AML-193 (cell line): ENCODE data around the gene TEAD3.
"Not testable (repeated sequence)": the region's sequence is repeated elsewhere in the genome, so short reads cannot be mapped to it uniquely, and the experiment has no call there.

Experiments
- DNase-seq, 2 experiments: peaks; one replicate each; lab custom pipeline; 2025; lab: John Stamatoyannopoulos, UW

Gene TEAD3

GRCh38 chr6:35451354-35452182, 45.3 kb downstream of the TEAD3 start:
- no peak for DNase-seq

DNA sequence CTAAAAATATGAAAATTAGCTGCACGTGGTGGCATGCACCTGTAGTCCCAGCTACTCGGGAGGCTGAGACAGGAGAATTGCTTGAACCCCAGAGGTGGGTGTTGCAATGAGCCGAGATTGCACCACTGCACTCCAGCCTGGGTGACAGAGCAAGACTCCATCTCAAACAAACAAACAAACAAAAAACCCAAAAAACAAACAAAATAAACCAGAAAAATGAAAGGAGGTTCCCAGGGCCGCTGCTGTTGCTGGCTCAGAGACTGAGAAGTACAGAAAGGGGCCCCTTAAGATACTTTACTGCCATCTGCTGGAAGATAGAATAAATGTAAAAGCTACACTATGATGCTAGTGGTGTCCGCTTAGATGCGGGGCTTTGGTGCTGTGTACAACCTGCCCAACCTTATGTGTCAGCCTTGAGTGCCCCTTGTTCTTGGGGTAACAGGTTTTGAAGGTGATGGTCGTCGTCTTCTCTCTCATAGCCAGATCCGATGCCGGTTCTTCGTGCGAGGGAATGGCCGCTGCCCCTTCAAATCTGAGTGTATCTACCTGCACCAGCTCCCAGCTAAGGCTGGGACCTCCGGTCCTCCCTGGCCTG, 47.5 kb downstream of the TEAD3 start:
- DNase-seq: peak; percentile 92 to 93

DNA sequence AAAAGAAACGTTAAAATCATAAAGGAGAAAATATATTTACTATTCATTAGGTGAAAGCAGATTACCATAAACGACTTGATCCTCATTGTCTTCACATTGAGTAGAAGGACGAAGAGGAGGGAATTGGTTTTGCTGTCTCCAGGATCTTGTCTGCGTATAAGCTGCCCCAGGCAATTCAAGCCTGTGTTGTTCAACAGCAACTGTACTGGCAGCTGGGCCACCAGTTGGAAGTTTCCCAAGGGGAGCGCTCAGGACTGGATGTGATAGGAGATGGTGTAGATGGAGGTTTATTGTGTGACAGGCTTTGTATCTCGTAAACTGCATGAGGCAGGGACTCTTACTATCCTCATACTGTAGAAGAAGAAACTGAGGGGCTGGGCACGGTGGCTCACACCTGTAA, 48.7 kb downstream of the TEAD3 start:
- no peak for DNase-seq

GRCh38 chr6:35445691-35446090, 51.2 kb downstream of the TEAD3 start:
- DNase-seq: peak; percentile 22 to 33

GRCh38 chr6:35443341-35444030, 53.4 kb downstream of the TEAD3 start:
- no peak for DNase-seq

GRCh38 chr6:35442693-35443092, 54.2 kb downstream of the TEAD3 start:
- no peak for DNase-seq

- DNase-seq: no peak
These were observed 55.2 kb downstream of the TEAD3 start for GRCh38 chr6:35441642-35442041.

DNA sequence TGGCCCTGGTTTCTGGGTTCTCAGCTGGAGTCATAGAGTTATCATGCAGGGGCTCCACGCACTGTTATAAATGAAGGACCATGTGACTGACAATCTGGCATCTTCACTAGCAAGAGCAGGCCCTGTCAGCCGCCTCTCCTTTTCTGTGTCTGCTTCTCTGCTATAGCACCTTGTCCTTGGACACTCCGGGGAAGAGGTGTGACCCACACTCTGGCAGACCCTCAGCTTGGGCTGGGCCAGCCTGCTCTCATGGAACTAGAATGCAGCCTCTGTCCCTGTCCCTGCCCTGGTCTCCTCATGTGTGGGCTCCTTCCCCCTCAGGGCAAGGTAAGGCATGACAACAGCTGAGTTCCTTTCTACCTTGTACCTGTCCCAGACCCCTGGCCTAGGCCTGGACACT, 55.7 kb downstream of the TEAD3 start:
- DNase-seq: no peak

- DNase-seq: no peak
These were observed 57.6 kb downstream of the TEAD3 start for GRCh38 chr6:35439308-35439707.

- DNase-seq: not testable (repeated sequence)
These were observed 58.4 kb downstream of the TEAD3 start for GRCh38 chr6:35438378-35439065.

DNA sequence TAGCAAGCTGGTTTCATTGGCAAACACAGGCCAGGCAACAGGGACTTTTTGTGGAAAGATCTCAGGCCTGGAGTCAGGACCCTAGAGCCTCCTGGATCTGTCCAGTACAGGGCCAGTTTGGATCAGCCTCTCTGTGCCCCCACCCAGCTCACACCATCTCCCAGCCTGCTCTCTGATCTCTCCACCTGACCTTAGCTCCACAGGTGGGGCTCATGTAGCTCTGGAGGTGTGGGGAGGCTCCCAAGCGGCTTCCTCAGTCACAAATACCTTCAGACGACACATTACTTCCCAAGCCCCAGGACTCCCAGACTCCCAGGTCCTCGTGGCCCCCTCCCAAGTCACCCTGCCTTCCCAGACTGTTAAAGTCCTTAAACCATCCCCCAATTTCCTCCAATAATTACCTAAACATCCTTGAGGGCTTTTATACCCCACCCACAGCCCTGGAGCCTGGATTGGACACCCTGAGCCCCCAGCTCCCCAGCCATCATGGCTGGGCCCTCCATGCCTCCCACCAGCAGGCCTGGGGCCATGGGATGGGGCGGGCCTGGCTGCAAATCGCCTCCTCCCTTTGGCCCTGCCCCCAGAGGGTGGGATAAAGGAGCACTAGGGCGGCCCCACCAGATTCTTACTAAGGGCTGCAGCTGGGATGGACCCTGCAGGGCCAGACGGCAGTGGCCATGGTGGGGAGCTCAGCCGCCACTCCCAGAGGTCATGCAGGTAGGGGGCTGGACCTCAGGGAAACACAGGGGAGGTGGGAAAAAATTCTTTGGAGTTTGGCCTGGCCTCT, 60.6 kb downstream of the TEAD3 start:
- no peak for DNase-seq

GRCh38 chr6:35435074-35435837, 61.6 kb downstream of the TEAD3 start:
- DNase-seq: no peak

DNA sequence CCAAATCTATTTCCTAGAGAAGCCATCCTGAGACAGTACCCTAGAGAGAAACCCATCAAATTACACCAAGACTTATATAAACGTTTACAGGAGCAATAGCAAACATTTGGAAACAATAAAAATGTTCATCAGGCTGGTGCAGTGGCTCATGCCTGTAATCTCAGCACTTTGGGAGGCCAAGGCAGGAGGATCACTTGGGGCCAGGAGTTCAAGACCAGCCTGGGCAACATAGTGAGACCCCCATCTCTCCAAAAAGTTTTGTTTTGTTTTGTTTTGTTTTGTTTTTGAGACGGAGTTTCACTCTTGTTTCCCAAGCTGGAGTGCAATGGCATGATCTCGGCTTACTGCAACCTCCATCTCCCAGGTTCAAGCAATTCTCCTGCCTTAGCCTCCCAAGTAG, 64.2 kb downstream of the TEAD3 start:
- not testable (repeated sequence) for DNase-seq

DNA sequence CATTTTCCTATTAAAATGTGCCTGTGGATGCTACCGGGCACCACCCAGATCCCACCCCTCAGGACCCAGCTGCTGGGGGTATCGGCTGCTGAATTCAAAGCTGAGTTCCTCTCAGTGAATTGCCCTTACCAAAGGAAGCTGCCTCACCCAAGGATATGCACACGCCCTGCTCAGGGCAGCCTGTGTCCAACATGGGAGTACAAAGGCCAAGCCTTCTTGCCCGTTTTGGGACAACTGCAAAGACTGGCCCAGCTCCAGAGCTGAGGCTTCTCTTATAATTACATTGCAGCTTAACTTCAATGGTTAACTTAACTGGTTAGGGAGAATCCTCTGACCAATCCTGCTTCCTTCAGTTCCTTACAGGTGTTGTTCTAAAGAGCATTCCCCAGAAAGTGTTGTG, 64.6 kb downstream of the TEAD3 start:
- no peak for DNase-seq

- DNase-seq: no peak
These were observed 67.4 kb downstream of the TEAD3 start for GRCh38 chr6:35429463-35429862.

GRCh38 chr6:35428421-35429149, 68.3 kb downstream of the TEAD3 start:
- no peak for DNase-seq

DNA sequence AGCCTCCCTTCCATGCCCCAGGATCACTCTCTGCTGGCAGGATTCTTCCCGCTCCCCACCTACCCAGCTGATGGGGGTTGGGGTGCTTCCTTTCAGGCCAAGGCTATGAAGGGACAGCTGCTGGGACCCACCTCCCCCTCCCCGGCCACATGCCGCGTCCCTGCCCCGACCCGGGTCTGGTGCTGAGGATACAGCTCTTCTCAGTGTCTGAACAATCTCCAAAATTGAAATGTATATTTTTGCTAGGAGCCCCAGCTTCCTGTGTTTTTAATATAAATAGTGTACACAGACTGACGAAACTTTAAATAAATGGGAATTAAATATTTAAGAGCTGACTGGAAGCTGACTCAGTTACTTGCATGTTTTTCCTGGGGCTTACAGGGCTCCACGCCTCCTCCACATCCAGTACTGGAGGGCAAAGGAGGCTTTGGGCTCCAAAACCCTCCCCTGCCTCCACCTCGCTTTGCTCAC, 69.0 kb downstream of the TEAD3 start:
- no peak for DNase-seq

DNA sequence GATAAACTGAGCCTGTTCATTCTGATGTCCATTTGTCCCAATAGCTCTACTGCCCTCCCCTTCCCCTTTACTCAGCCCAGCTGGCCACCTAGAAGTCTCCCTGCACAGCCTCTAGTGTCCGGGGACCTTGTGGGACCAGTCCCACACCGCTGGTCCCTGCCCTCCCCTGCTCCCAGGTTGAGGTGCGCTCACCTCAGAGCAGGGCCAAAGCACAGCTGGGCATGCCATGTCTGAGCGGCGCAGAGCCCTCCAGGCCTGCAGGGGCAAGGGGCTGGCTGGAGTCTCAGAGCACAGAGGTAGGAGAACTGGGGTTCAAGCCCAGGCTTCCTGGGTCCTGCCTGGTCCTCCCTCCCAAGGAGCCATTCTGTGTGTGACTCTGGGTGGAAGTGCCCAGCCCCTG, 69.4 kb downstream of the TEAD3 start:
- no peak for DNase-seq

GRCh38 chr6:35426074-35426473, 70.8 kb downstream of the TEAD3 start:
- DNase-seq: peak; percentile 32 to 49

DNA sequence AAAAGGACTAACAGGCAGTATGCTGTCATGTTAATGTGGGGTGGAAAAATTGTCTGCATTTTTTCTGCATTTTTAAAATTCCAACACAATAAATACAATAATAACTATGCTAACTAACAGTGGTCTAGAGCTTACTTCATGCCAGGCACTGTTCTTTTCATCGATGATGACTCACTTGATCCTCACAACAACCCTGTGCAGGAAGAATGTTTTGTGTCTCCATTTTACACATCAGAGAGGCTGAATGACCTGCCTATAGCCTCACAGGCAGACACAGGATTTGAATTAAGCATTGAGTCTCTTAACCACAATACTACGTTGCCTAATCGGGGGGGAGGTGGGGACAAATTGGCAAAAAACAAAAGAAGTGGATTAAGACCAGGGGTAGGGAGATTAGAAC, 71.6 kb downstream of the TEAD3 start:
- DNase-seq: no peak
